Colonic mucosa (tissue), 4 donors: Measurements from ENCODE around the gene ITGB8. TPM values are rescaled to one million over a fixed set of nuclear protein-coding genes. Genes with fewer than 3 reads are reported as not detected.

Experiments used
- DNase-seq: peaks from one replicate; pipeline ENCODE4 v3.0.0-alpha.2; 2020
- H3K27ac ChIP-seq: fragments of 200-600 bp; one replicate; pipeline ENCODE4 v1.8.0; 2021
- H3K27me3 ChIP-seq: fragments of 200-600 bp; one replicate; pipeline ENCODE4 v1.8.0; 2021
- H3K36me3 ChIP-seq: fragments of 200-600 bp; one replicate; pipeline ENCODE4 v1.8.0; 2021
- H3K4me1 ChIP-seq: fragments of 200-600 bp; one replicate; pipeline ENCODE4 v1.8.0; 2021; ENCODE audit warnings: mild to moderate bottlenecking
- H3K4me3 ChIP-seq: fragments of 200-600 bp; one replicate; pipeline ENCODE4 v1.8.0; 2021
- H3K9ac ChIP-seq, 2 donors: one replicate each; pipeline ENCODE4 v1.7.0; 2013; ENCODE audit warnings: control low read depth in 2 of 2, low read depth in 2 of 2, low read length in 2 of 2
- H3K9me3 ChIP-seq: fragments of 200-600 bp; one replicate; pipeline ENCODE4 v1.8.0; 2021
- intact Hi-C: fragments of 100-400 bp; cut with DNase I; formaldehyde crosslinking; loops from one replicate; pipeline ENCODE4 v1.14.1; 2022
- total RNA-seq, 2 donors: library from RNA; stranded (reverse); fragmentation: NEBNext Ultra II Directional in 1 of 2; extraction: Animal tissue kit (Norgen Biotek cat#: 25700) in 1 of 2; gene quantifications; one replicate each; pipeline ENCODE4 v1.2.1, GENCODE V29; 2021
- TF ChIP-seq, protein P1 (sequence below): fragments of 200-600 bp; IDR thresholded peaks from one replicate; pipeline ENCODE4 v1.8.0; 2022; ENCODE audit warnings: antibody characterized with exemption, mild to moderate bottlenecking
- donor health status: healthy.
- donor health status: DM: no; HTN: no; CAD: no.
- donor health status: DM: no; HTN: no; CAD: no.

ITGB8 gene
- total RNA-seq, 2 donors from 2014 or later, result 7.3 to 8.1 TPM

DNA sequence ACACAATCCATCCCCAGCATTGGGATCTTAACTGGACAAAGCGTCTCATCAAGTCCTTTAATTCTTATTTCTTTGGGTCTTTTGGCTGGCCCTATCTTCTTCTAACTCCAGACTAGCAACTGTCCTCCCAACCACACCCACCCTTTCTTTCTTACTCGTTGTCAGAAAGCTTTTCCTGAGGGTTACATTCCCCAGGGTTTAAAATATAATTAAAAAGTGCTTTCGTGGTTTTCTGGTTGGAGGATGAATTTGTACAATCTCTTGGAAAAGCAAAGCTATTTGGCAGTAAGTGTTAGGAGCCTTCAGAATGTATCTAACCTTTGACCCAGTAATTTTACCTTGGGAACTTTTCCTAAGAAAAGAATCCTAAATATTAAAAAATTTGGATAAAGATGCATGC lies 10.4 kb upstream of the ITGB8 start:
- DNase-seq, result no peak
- no peaks in the 10 kb centered on the region for H3K9me3 ChIP-seq
- H3K36me3 ChIP-seq, result no peaks in the 10 kb centered on the region
- no peaks in the 10 kb centered on the region for H3K4me1 ChIP-seq
- no peak overlapping the region for H3K27ac ChIP-seq
- H3K4me3 ChIP-seq, result no peak overlapping the region
- no peak overlapping the region for H3K9ac ChIP-seq
- TF ChIP-seq, protein P1, sequence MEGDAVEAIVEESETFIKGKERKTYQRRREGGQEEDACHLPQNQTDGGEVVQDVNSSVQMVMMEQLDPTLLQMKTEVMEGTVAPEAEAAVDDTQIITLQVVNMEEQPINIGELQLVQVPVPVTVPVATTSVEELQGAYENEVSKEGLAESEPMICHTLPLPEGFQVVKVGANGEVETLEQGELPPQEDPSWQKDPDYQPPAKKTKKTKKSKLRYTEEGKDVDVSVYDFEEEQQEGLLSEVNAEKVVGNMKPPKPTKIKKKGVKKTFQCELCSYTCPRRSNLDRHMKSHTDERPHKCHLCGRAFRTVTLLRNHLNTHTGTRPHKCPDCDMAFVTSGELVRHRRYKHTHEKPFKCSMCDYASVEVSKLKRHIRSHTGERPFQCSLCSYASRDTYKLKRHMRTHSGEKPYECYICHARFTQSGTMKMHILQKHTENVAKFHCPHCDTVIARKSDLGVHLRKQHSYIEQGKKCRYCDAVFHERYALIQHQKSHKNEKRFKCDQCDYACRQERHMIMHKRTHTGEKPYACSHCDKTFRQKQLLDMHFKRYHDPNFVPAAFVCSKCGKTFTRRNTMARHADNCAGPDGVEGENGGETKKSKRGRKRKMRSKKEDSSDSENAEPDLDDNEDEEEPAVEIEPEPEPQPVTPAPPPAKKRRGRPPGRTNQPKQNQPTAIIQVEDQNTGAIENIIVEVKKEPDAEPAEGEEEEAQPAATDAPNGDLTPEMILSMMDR, result no peak
- intact Hi-C loops, result no loop called here
- H3K27me3 ChIP-seq, result no peaks in the 10 kb centered on the region

DNA sequence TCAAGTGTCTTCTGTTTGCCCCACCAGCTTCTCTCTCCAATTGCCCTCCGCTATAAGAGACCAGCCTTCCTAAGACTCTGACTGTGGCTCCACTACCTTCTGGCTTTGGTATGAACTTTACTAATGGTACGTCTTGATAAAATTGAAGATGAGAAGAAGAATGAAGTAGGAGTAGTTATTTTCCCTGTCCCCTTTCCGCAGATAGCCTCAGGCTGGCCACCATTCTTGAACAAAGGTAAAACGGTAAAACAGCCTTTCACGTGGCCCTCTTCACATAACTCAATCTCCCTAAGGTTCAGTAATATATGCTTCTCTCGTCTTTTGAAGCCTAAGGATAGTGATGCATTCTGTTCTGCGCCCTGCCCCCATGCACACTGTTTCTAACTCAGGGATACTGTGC lies 9.9 kb upstream of the ITGB8 start:
- no peaks in the 10 kb centered on the region for H3K4me1 ChIP-seq
- H3K4me3 ChIP-seq, result no peak overlapping the region
- H3K36me3 ChIP-seq, result no peaks in the 10 kb centered on the region
- no peaks in the 10 kb centered on the region for H3K27me3 ChIP-seq
- intact Hi-C loops, result no loop called here
- H3K27ac ChIP-seq, result no peak overlapping the region
- H3K9ac ChIP-seq, result no peak overlapping the region
- TF ChIP-seq, protein P1, result no peak
- no peaks in the 10 kb centered on the region for H3K9me3 ChIP-seq
- no peak for DNase-seq

DNA sequence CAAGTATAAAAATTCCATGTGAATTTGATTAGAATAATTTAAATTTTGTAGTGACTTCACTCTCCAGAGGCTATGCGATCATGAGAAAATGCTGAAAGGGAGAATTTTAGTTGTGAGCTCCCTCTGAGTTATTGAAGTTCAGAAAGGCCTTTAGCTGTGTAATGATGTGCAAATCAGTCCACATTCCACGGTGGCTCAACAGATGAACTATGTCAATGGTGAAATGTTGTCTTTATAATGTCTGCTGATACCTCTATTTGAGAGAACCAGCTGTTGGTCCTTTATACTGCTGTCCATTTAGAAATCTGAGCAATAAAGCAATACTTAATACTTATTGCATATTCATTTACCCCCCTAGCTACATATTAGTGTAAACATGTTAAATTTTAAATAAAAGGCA lies 7.1 kb upstream of the ITGB8 start:
- Histone ChIP-seq H3K9ac (no peak overlapping the region), H3K27ac (no peak overlapping the region), H3K4me1 (no peaks in the 10 kb centered on the region), H3K27me3 (no peaks in the 10 kb centered on the region), H3K36me3 (no peaks in the 10 kb centered on the region), H3K9me3 (no peaks in the 10 kb centered on the region), H3K4me3 (no peak overlapping the region)
- DNase-seq, result no peak
- TF ChIP-seq, protein P1, result no peak
- intact Hi-C loops, result no loop called here

DNA sequence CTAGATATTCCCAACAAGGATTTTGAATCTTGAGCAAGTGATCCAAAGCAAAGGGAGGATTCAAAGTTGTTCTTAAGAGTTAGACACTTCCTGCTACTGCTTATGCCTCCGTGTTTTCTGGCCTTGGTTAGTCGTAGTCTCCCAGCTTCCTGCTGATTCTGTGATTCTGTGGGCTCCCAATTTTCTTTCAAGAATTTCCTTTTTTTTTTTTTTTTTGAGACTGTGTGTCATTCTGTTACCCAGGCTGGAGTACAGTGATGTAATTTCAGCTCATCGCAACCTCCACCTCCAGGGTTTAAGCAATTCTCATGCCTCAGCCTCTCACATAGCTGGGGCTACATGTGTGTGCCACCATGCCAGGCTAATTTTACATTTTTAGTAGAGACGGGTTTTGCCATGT lies 4.4 kb upstream of the ITGB8 start:
- intact Hi-C loops, result no loop called here
- H3K36me3 ChIP-seq, result no peaks in the 10 kb centered on the region
- TF ChIP-seq, protein P1, result no peak
- no peaks in the 10 kb centered on the region for H3K9me3 ChIP-seq
- H3K4me3 ChIP-seq, result no peak overlapping the region
- no peaks in the 10 kb centered on the region for H3K27me3 ChIP-seq
- no peak for DNase-seq
- no peak overlapping the region for H3K27ac ChIP-seq
- no peaks in the 10 kb centered on the region for H3K4me1 ChIP-seq
- H3K9ac ChIP-seq, result no peak overlapping the region

- no peaks in the 10 kb centered on the region for H3K4me1 ChIP-seq
- no peak overlapping the region for H3K27ac ChIP-seq
- H3K9ac ChIP-seq, result no peak overlapping the region
- peaks cover 4% of the 10 kb centered on the region for H3K27me3 ChIP-seq
- no peak overlapping the region for H3K4me3 ChIP-seq
- DNase-seq, result no peak
- TF ChIP-seq, protein P1, result no peak
- H3K9me3 ChIP-seq, result no peaks in the 10 kb centered on the region
- intact Hi-C loops, result no loop called here
- H3K36me3 ChIP-seq, result no peaks in the 10 kb centered on the region
These were observed 3.6 kb upstream of the ITGB8 start for GRCh38 chr7:20327055-20327454.

DNA sequence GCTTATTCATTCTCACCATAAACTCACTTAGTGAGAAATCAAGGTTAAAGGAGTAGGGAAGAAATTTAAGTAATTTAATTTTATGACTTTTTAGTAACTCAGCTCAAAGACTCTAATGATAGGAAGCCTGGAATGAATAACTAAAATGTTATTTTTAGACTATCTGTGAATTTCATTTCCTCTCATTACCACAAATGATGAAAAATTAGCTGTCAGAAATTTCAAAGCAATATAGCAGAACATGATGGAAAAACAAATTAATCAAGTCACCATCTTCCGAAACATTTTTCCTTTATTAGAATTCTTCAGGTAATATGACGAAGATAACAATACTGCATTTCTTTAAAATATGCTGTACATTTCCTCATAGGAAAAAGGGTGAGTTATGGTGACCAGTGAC lies 2.7 kb upstream of the ITGB8 start:
- Histone ChIP-seq H3K9me3 (no peaks in the 10 kb centered on the region), H3K27ac (no peak overlapping the region), H3K4me1 (no peaks in the 10 kb centered on the region), H3K4me3 (no peak overlapping the region), H3K27me3 (peaks cover 4% of the 10 kb centered on the region), H3K9ac (no peak overlapping the region), H3K36me3 (no peaks in the 10 kb centered on the region)
- DNase-seq, result no peak
- TF ChIP-seq, protein P1, result no peak
- intact Hi-C loops, result no loop called here
